Measurements from ENCODE around the gene ZSCAN16. TPM values are rescaled to one million over a fixed set of nuclear protein-coding genes. Genes with fewer than 3 reads are reported as not detected.
A peak's percentile ranks its signal among the peaks of the same experiment; 100 is the strongest.

The ZSCAN16 gene
- total and polyA plus RNA-seq, 9 of the 15 experiments (the other 6 are each of a cell fraction or from before 2014, with no cell fraction given): 0.08 TPM; not detected in 8

DNA sequence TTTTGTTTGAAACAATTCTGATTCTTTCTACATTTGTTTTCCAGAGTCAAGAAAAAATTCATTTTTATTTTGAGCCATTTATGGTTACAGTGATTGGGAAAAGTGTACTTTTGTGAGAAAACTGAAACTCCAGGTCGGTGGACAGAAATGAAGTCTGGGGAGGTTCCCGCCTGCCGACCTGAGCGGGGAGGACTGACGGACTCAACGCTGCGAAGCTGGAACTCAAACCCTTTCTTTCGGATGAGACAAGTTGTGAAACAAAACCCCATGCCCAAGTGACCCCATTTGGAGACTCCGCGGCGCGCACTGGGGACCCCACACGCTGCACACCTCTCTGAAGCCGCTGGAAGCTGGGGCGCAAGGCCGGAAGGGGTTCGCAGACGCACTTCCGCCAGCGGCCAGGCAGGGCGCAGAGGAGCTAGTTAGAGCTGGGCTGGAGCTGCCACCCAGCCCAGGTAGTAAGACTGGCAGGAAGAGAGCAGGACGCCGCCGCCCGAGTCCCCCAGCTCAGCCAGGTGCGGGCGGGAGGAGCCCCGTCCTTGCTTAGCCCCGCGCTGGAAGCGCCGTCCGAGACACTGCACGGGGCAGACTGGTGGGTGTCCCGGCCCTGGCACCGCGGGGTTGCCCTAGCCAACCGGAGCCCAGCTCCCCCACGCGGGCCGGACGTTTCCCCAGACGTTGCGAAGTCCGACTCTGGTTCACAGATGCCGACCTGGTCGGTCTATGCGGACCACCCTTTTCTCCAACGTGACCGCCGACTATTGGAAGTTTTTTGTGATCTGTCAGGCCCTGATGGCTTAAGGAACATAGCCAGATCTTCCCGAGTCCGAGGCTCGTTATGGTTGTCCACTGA is 19.8 kb upstream of the ZSCAN16 start (continued):
- TF ChIP-seq, protein P1, sequence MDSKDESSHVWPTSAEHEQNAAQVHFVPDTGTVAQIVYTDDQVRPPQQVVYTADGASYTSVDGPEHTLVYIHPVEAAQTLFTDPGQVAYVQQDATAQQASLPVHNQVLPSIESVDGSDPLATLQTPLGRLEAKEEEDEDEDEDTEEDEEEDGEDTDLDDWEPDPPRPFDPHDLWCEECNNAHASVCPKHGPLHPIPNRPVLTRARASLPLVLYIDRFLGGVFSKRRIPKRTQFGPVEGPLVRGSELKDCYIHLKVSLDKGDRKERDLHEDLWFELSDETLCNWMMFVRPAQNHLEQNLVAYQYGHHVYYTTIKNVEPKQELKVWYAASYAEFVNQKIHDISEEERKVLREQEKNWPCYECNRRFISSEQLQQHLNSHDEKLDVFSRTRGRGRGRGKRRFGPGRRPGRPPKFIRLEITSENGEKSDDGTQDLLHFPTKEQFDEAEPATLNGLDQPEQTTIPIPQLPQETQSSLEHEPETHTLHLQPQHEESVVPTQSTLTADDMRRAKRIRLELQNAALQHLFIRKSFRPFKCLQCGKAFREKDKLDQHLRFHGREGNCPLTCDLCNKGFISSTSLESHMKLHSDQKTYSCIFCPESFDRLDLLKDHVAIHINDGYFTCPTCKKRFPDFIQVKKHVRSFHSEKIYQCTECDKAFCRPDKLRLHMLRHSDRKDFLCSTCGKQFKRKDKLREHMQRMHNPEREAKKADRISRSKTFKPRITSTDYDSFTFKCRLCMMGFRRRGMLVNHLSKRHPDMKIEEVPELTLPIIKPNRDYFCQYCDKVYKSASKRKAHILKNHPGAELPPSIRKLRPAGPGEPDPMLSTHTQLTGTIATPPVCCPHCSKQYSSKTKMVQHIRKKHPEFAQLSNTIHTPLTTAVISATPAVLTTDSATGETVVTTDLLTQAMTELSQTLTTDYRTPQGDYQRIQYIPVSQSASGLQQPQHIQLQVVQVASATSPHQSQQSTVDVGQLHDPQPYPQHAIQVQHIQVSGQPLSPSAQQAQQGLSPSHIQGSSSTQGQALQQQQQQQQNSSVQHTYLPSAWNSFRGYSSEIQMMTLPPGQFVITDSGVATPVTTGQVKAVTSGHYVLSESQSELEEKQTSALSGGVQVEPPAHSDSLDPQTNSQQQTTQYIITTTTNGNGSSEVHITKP (IDR thresholded peaks at IDR 0.05; ENCODE audit: partially characterized antibody): peak; percentile 42
- TF ChIP-seq SREBF1 (IDR thresholded peaks at IDR 0.05; ENCODE audit: borderline replicate concordance, low read depth, low read length): no peak
- TF ChIP-seq, protein P2, sequence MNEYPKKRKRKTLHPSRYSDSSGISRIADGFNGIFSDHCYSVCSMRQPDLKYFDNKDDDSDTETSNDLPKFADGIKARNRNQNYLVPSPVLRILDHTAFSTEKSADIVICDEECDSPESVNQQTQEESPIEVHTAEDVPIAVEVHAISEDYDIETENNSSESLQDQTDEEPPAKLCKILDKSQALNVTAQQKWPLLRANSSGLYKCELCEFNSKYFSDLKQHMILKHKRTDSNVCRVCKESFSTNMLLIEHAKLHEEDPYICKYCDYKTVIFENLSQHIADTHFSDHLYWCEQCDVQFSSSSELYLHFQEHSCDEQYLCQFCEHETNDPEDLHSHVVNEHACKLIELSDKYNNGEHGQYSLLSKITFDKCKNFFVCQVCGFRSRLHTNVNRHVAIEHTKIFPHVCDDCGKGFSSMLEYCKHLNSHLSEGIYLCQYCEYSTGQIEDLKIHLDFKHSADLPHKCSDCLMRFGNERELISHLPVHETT (CRISPR knock-in tag; conservative IDR thresholded peaks at IDR 0.05 in 1 of 2, IDR thresholded peaks at IDR 0.05 in 1 of 2): no peak
- TF ChIP-seq EWSR1 (IDR thresholded peaks at IDR 0.05; ENCODE audit: borderline replicate concordance, low read depth, partially characterized antibody): no peak
- peak; percentile 63 for TF ChIP-seq C11orf30 (IDR thresholded peaks at IDR 0.05; ENCODE audit: low read depth)
- TF ChIP-seq, protein P3, sequence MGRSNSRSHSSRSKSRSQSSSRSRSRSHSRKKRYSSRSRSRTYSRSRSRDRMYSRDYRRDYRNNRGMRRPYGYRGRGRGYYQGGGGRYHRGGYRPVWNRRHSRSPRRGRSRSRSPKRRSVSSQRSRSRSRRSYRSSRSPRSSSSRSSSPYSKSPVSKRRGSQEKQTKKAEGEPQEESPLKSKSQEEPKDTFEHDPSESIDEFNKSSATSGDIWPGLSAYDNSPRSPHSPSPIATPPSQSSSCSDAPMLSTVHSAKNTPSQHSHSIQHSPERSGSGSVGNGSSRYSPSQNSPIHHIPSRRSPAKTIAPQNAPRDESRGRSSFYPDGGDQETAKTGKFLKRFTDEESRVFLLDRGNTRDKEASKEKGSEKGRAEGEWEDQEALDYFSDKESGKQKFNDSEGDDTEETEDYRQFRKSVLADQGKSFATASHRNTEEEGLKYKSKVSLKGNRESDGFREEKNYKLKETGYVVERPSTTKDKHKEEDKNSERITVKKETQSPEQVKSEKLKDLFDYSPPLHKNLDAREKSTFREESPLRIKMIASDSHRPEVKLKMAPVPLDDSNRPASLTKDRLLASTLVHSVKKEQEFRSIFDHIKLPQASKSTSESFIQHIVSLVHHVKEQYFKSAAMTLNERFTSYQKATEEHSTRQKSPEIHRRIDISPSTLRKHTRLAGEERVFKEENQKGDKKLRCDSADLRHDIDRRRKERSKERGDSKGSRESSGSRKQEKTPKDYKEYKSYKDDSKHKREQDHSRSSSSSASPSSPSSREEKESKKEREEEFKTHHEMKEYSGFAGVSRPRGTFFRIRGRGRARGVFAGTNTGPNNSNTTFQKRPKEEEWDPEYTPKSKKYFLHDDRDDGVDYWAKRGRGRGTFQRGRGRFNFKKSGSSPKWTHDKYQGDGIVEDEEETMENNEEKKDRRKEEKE (IDR thresholded peaks at IDR 0.05; ENCODE audit: borderline replicate concordance in 1 of 2, control insufficient read depth in 1 of 2, low read depth in 2 of 2, low read length in 1 of 2): peak in 1 of 2 experiments; percentile 96; a peak in 2 of 4 replicates
- no peak for TF ChIP-seq IRF2 (CRISPR knock-in tag; IDR thresholded peaks at IDR 0.05)
- TF ChIP-seq, protein P4, sequence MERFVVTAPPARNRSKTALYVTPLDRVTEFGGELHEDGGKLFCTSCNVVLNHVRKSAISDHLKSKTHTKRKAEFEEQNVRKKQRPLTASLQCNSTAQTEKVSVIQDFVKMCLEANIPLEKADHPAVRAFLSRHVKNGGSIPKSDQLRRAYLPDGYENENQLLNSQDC (CRISPR knock-in tag; IDR thresholded peaks at IDR 0.05): no peak
- peak; percentile 52; the same call in 1 of the 2 replicates for TF ChIP-seq TAF7 (tag; IDR thresholded peaks at IDR 0.05)
- TF ChIP-seq, protein P5, sequence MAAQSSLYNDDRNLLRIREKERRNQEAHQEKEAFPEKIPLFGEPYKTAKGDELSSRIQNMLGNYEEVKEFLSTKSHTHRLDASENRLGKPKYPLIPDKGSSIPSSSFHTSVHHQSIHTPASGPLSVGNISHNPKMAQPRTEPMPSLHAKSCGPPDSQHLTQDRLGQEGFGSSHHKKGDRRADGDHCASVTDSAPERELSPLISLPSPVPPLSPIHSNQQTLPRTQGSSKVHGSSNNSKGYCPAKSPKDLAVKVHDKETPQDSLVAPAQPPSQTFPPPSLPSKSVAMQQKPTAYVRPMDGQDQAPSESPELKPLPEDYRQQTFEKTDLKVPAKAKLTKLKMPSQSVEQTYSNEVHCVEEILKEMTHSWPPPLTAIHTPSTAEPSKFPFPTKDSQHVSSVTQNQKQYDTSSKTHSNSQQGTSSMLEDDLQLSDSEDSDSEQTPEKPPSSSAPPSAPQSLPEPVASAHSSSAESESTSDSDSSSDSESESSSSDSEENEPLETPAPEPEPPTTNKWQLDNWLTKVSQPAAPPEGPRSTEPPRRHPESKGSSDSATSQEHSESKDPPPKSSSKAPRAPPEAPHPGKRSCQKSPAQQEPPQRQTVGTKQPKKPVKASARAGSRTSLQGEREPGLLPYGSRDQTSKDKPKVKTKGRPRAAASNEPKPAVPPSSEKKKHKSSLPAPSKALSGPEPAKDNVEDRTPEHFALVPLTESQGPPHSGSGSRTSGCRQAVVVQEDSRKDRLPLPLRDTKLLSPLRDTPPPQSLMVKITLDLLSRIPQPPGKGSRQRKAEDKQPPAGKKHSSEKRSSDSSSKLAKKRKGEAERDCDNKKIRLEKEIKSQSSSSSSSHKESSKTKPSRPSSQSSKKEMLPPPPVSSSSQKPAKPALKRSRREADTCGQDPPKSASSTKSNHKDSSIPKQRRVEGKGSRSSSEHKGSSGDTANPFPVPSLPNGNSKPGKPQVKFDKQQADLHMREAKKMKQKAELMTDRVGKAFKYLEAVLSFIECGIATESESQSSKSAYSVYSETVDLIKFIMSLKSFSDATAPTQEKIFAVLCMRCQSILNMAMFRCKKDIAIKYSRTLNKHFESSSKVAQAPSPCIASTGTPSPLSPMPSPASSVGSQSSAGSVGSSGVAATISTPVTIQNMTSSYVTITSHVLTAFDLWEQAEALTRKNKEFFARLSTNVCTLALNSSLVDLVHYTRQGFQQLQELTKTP (IDR thresholded peaks at IDR 0.05; ENCODE audit: low read depth in 1 of 2, partially characterized antibody in 2 of 2): peak in 1 of 2 experiments; percentile 74
